Esophagus squamous epithelium (tissue), 4 donors: Measurements from ENCODE around the gene PPP1R7.

Experiments
- CTCF ChIP-seq, 6 experiments: fragments of 450-650 bp in 4 of 6; fragments of 200-600 bp in 2 of 6; sonication (generic) in 2 of 6; IDR thresholded peaks; one replicate each; pipeline ENCODE4 v1.5.1; 2016 to 2019; ENCODE audit warnings: antibody characterized with exemption in 6 of 6, mild to moderate bottlenecking in 4 of 6, moderate library complexity in 4 of 6
- POLR2A ChIP-seq, 4 donors: fragments of 450-650 bp; IDR thresholded peaks; one replicate each; pipeline ENCODE4 v1.6.1; 2017; ENCODE audit warnings: antibody characterized with exemption in 4 of 4, mild to moderate bottlenecking in 4 of 4, moderate library complexity in 3 of 4

GRCh38 chr2:241139531-241140444 is 10.5 kb upstream of the PPP1R7 start:
- no peak for TF ChIP-seq CTCF (IDR thresholded peaks at IDR 0.05)
- TF ChIP-seq POLR2A (IDR thresholded peaks at IDR 0.05): no peak
